Natural killer cell treated with Interleukin-12 subunit alpha and Interleukin-12 subunit beta and Interleukin-15 and Interleukin-18, amount 100 ng/mL, for 72 hours (primary cell): ENCODE results near the gene PLN. TPM values are rescaled to one million over a fixed set of nuclear protein-coding genes. Genes with fewer than 3 reads are reported as not detected.

Experiments
- ATAC-seq, 2 donors: fragments of 150-1000 bp; cut with Tn5 transposase in 1 of 2; sonication (Bioruptor Pico), chemical (Tn5 transposase) in 1 of 2; 2 replicates each; pipeline ENCODE4 v1.10.0; 2021
- DNase-seq: peaks from one replicate; pipeline ENCODE4 v3.0.0; 2022; ENCODE audit warnings: low spot score
- H3K27ac Mint-ChIP-seq, 2 donors: 1 replicate in 1 of 2; 2 replicates in 1 of 2; pipeline ENCODE4 v1.8.0; 2022; ENCODE audit warnings: mixed read lengths in 2 of 2, mild to moderate bottlenecking in 1 of 2, moderate library complexity in 1 of 2
- H3K27me3 Mint-ChIP-seq, 2 donors: 1 replicate in 1 of 2; 2 replicates in 1 of 2; pipeline ENCODE4 v1.8.0; 2022; ENCODE audit warnings: mixed read lengths in 2 of 2
- H3K36me3 Mint-ChIP-seq: one replicate; pipeline ENCODE4 v1.8.0; 2022; ENCODE audit warnings: mixed read lengths
- H3K4me1 Mint-ChIP-seq, 2 donors: 1 replicate in 1 of 2; 2 replicates in 1 of 2; pipeline ENCODE4 v1.8.0; 2022; ENCODE audit warnings: low read depth in 2 of 2, mixed read lengths in 2 of 2, mild to moderate bottlenecking in 1 of 2
- H3K4me3 Mint-ChIP-seq: one replicate; pipeline ENCODE4 v1.8.0; 2022; ENCODE audit warnings: mixed read lengths
- H3K9me3 Mint-ChIP-seq: 2 replicates; pipeline ENCODE4 v1.8.0; 2022; ENCODE audit warnings: mixed read lengths
- total RNA-seq, 2 donors: library from RNA; stranded (reverse); gene quantifications; one replicate each; pipeline ENCODE4 v1.2.3, GENCODE V29; 2022

The PLN gene
- total RNA-seq, 2 donors from 2014 or later, result not detected

- Mint-ChIP-seq H3K27me3 (no peaks in the 10 kb centered on the region), H3K9me3 (no peaks in the 10 kb centered on the region), H3K36me3 (no peaks in the 10 kb centered on the region), H3K4me3 (no peak overlapping the region), H3K27ac (no peak overlapping the region), H3K4me1 (peaks cover 19 to 21% of the 10 kb centered on the region in 2 donors)
- no peak for DNase-seq
- no peak for ATAC-seq
These were observed 517 bp downstream of the PLN start for GRCh38 chr6:118548613-118549012.

- Mint-ChIP-seq H3K27me3 (no peaks in the 10 kb centered on the region), H3K36me3 (no peaks in the 10 kb centered on the region), H3K4me3 (no peak overlapping the region), H3K4me1 (peaks cover 9 to 10% of the 10 kb centered on the region in 2 donors), H3K9me3 (no peaks in the 10 kb centered on the region), H3K27ac (peak overlapping the region in 1 of 2 donors; percentile 68)
- ATAC-seq (peak; percentile 67 to 71), DNase-seq (no peak)
These were observed 3.3 kb downstream of the PLN start for GRCh38 chr6:118551063-118552053.

GRCh38 chr6:118553132-118553531, 5.0 kb downstream of the PLN start:
- Mint-ChIP-seq H3K4me1 (peaks cover 8 to 13% of the 10 kb centered on the region in 2 donors), H3K9me3 (no peaks in the 10 kb centered on the region)

GRCh38 chr6:118554698-118555097, 6.6 kb downstream of the PLN start:
- no peaks in the 10 kb centered on the region for H3K36me3 Mint-ChIP-seq
- no peak overlapping the region for H3K4me3 Mint-ChIP-seq
- no peaks in the 10 kb centered on the region for H3K27me3 Mint-ChIP-seq
- peaks cover 16 to 21% of the 10 kb centered on the region in 2 donors for H3K4me1 Mint-ChIP-seq
- DNase-seq (no peak), ATAC-seq (no peak)
- no peak overlapping the region for H3K27ac Mint-ChIP-seq
- no peaks in the 10 kb centered on the region for H3K9me3 Mint-ChIP-seq

More at GRCh38 chr6:118553132-118553531, 5.0 kb downstream of the PLN start:
- H3K4me3 Mint-ChIP-seq, result no peak overlapping the region
- ATAC-seq (no peak), DNase-seq (no peak)
- no peaks in the 10 kb centered on the region for H3K36me3 Mint-ChIP-seq
- H3K27ac Mint-ChIP-seq, result no peak overlapping the region
- no peaks in the 10 kb centered on the region for H3K27me3 Mint-ChIP-seq

GRCh38 chr6:118558464-118559217, 10.5 kb downstream of the PLN start:
- no peaks in the 10 kb centered on the region for H3K9me3 Mint-ChIP-seq
- DNase-seq, result no peak

GRCh38 chr6:118559659-118560058, 11.6 kb downstream of the PLN start:
- H3K4me1 Mint-ChIP-seq, result peaks cover 11 to 15% of the 10 kb centered on the region in 2 donors
- no peaks in the 10 kb centered on the region for H3K27me3 Mint-ChIP-seq
- H3K27ac Mint-ChIP-seq, result no peak overlapping the region
- no peaks in the 10 kb centered on the region for H3K9me3 Mint-ChIP-seq
- DNase-seq (no peak), ATAC-seq (no peak)
- H3K36me3 Mint-ChIP-seq, result no peaks in the 10 kb centered on the region
- H3K4me3 Mint-ChIP-seq, result no peak overlapping the region

More at GRCh38 chr6:118558464-118559217, 10.5 kb downstream of the PLN start:
- Mint-ChIP-seq H3K4me3 (peak overlapping the region; percentile 83), H3K27ac (peak overlapping the region; percentile 84 to 91), H3K4me1 (peaks cover 11 to 15% of the 10 kb centered on the region in 2 donors), H3K36me3 (no peaks in the 10 kb centered on the region), H3K27me3 (no peaks in the 10 kb centered on the region)
- ATAC-seq, result peak; percentile 74 to 88

- no peak overlapping the region for H3K4me3 Mint-ChIP-seq
- H3K27ac Mint-ChIP-seq, result no peak overlapping the region
- H3K4me1 Mint-ChIP-seq, result peaks cover 11 to 18% of the 10 kb centered on the region in 2 donors
- no peaks in the 10 kb centered on the region for H3K9me3 Mint-ChIP-seq
- ATAC-seq (no peak), DNase-seq (no peak)
- H3K27me3 Mint-ChIP-seq, result no peaks in the 10 kb centered on the region
- peaks cover 4% of the 10 kb centered on the region for H3K36me3 Mint-ChIP-seq
These were observed 14.2 kb downstream of the PLN start for GRCh38 chr6:118562248-118562647.

- Mint-ChIP-seq H3K9me3 (no peaks in the 10 kb centered on the region), H3K36me3 (peaks cover 4% of the 10 kb centered on the region), H3K27me3 (no peaks in the 10 kb centered on the region), H3K4me3 (no peak overlapping the region), H3K4me1 (peaks cover 11 to 13% of the 10 kb centered on the region in 2 donors), H3K27ac (no peak overlapping the region)
- DNase-seq, result no peak
- ATAC-seq, result no peak
These were observed 14.9 kb downstream of the PLN start for GRCh38 chr6:118562959-118563358.

- Mint-ChIP-seq H3K27ac (no peak overlapping the region), H3K4me3 (no peak overlapping the region), H3K9me3 (no peaks in the 10 kb centered on the region), H3K4me1 (peaks cover 0 to 3% of the 10 kb centered on the region in 2 donors), H3K36me3 (peaks cover 4% of the 10 kb centered on the region), H3K27me3 (no peaks in the 10 kb centered on the region)
- DNase-seq (no peak), ATAC-seq (no peak)
These were observed 17.3 kb downstream of the PLN start for GRCh38 chr6:118565311-118565960.

- no peaks in the 10 kb centered on the region for H3K9me3 Mint-ChIP-seq
- H3K27me3 Mint-ChIP-seq, result no peaks in the 10 kb centered on the region
- no peak overlapping the region for H3K27ac Mint-ChIP-seq
- no peak for DNase-seq
- ATAC-seq, result no peak
- peaks cover 5% of the 10 kb centered on the region for H3K36me3 Mint-ChIP-seq
- no peak overlapping the region for H3K4me3 Mint-ChIP-seq
- peaks cover 8% of the 10 kb centered on the region in 2 donors for H3K4me1 Mint-ChIP-seq
These were observed 19.9 kb downstream of the PLN start for GRCh38 chr6:118567974-118568373.

GRCh38 chr6:118569498-118569897, 21.4 kb downstream of the PLN start:
- no peak overlapping the region for H3K27ac Mint-ChIP-seq
- peaks cover 16% of the 10 kb centered on the region for H3K36me3 Mint-ChIP-seq
- DNase-seq (no peak), ATAC-seq (no peak)
- H3K4me1 Mint-ChIP-seq, result peaks cover 8 to 13% of the 10 kb centered on the region in 2 donors
- H3K27me3 Mint-ChIP-seq, result no peaks in the 10 kb centered on the region
- no peak overlapping the region for H3K4me3 Mint-ChIP-seq
- H3K9me3 Mint-ChIP-seq, result peaks cover 7% of the 10 kb centered on the region

- no peak overlapping the region for H3K27ac Mint-ChIP-seq
These were observed 23.0 kb downstream of the PLN start for GRCh38 chr6:118571121-118571520.

GRCh38 chr6:118574051-118574865, 26.2 kb downstream of the PLN start:
- DNase-seq (no peak), ATAC-seq (no peak)
- H3K27me3 Mint-ChIP-seq, result no peaks in the 10 kb centered on the region
- peaks cover 46% of the 10 kb centered on the region for H3K36me3 Mint-ChIP-seq
- no peak overlapping the region for H3K4me3 Mint-ChIP-seq
- peaks cover 9 to 13% of the 10 kb centered on the region in 2 donors for H3K4me1 Mint-ChIP-seq
- H3K9me3 Mint-ChIP-seq, result peaks cover 20% of the 10 kb centered on the region
- H3K27ac Mint-ChIP-seq, result peak overlapping the region in 1 of 2 donors; percentile 7

More at GRCh38 chr6:118571121-118571520, 23.0 kb downstream of the PLN start:
- peaks cover 12% of the 10 kb centered on the region for H3K9me3 Mint-ChIP-seq
- ATAC-seq (no peak), DNase-seq (no peak)
- no peak overlapping the region for H3K4me3 Mint-ChIP-seq
- H3K4me1 Mint-ChIP-seq, result peaks cover 9 to 13% of the 10 kb centered on the region in 2 donors
- peaks cover 28% of the 10 kb centered on the region for H3K36me3 Mint-ChIP-seq
- H3K27me3 Mint-ChIP-seq, result no peaks in the 10 kb centered on the region
